Upper lobe of right lung (tissue), 1 donor: ENCODE data around the gene CSRNP2. TPM values are rescaled to one million over a fixed set of nuclear protein-coding genes. Genes with fewer than 3 reads are reported as not detected.

Experiments used
- ATAC-seq: fragments of 200-7000 bp; cut with Tn5 transposase; one replicate; pipeline ENCODE4 v1.9.1; 2020; ENCODE audit warnings: mild to moderate bottlenecking, moderate library complexity
- DNase-seq: peaks from one replicate; pipeline ENCODE4 v3.0.0-alpha.2; 2020
- H3K27ac ChIP-seq: fragments of 200-600 bp; one replicate; pipeline ENCODE4 v1.8.0; 2022
- H3K27me3 ChIP-seq: fragments of 200-600 bp; one replicate; pipeline ENCODE4 v1.8.0; 2022; ENCODE audit warnings: mild to moderate bottlenecking
- H3K36me3 ChIP-seq: fragments of 200-600 bp; one replicate; pipeline ENCODE4 v1.8.0; 2022
- H3K4me1 ChIP-seq: fragments of 200-600 bp; one replicate; pipeline ENCODE4 v1.8.0; 2022
- H3K4me3 ChIP-seq: fragments of 200-600 bp; one replicate; pipeline ENCODE4 v1.8.0; 2022; ENCODE audit warnings: mild to moderate bottlenecking
- H3K9me3 ChIP-seq: fragments of 200-600 bp; one replicate; pipeline ENCODE4 v1.8.0; 2022
- intact Hi-C: fragments of 100-400 bp; cut with DNase I; formaldehyde crosslinking; loops from one replicate; pipeline ENCODE4 v1.11.0; 2022
- total RNA-seq: library from RNA; stranded (reverse); fragmentation: NEBNext Ultra II Directional; extraction: Animal tissue kit (Norgen Biotek cat#: 25700); gene quantifications from one replicate; pipeline ENCODE4 v1.2.1, GENCODE V29; 2021
- TF ChIP-seq, protein P1 (sequence below): fragments of 200-600 bp; IDR thresholded peaks from one replicate; pipeline ENCODE4 v1.8.0; 2022; ENCODE audit warnings: antibody characterized with exemption
- donor health status: DM: no; HTN: yes; CAD: no; lungs with severe emphysema.

Gene CSRNP2
- total RNA-seq, 1 donor from 2014 or later = 34.5 TPM

DNA sequence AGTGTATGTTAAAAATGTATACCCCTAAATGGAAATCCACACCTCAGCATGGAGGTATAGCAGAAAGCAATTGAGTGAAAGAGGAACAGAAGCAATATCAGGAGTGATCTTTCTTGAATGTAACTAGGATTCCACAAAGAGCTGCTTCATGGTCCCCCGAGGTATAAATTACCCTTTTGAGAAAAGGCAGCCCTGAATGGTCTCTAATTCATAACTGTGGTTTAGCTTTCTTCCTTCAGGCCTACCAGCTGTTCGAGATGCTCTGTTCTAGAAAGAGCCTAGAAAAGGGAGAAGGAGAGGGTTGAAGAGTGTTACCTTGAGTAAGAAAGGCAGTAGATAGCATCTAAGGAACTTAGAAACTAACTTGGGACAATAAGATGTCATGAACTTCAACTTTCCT, 42.9 kb upstream of the CSRNP2 start:
- intact Hi-C loops = no loop called here
- H3K27me3 ChIP-seq = no peaks in the 10 kb centered on the region
- H3K9me3 ChIP-seq = no peaks in the 10 kb centered on the region
- DNase-seq = no peak
- ATAC-seq = no peak
- H3K27ac ChIP-seq = no peak overlapping the region
- TF ChIP-seq, protein P1, sequence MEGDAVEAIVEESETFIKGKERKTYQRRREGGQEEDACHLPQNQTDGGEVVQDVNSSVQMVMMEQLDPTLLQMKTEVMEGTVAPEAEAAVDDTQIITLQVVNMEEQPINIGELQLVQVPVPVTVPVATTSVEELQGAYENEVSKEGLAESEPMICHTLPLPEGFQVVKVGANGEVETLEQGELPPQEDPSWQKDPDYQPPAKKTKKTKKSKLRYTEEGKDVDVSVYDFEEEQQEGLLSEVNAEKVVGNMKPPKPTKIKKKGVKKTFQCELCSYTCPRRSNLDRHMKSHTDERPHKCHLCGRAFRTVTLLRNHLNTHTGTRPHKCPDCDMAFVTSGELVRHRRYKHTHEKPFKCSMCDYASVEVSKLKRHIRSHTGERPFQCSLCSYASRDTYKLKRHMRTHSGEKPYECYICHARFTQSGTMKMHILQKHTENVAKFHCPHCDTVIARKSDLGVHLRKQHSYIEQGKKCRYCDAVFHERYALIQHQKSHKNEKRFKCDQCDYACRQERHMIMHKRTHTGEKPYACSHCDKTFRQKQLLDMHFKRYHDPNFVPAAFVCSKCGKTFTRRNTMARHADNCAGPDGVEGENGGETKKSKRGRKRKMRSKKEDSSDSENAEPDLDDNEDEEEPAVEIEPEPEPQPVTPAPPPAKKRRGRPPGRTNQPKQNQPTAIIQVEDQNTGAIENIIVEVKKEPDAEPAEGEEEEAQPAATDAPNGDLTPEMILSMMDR = no peak
- H3K4me3 ChIP-seq = no peak overlapping the region
- H3K4me1 ChIP-seq = no peaks in the 10 kb centered on the region
- H3K36me3 ChIP-seq = peaks cover 10% of the 10 kb centered on the region

DNA sequence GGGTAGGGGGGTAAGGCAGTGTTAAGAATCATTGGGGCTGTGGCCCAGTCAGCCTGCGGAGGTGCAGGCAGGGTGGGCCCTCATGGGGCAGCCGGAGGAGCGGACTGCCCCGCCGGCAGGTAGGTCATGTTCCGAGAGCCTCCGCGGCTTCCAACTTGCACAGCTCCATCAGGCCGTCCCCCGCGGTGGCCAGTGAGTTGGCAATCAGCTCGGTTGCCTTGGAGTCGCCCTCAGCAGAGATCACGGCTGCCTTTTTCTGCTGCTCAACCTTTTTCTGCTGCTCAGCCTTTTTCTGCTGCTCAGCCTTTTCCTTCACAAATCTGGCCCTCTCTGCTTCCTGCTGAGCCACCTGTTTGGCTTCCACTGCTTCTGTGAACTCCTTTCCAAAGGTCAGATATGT, 41.1 kb upstream of the CSRNP2 start:
- TF ChIP-seq, protein P1 = no peak
- peaks cover 10% of the 10 kb centered on the region for H3K36me3 ChIP-seq
- intact Hi-C loops = no loop called here
- H3K27ac ChIP-seq = no peak overlapping the region
- no peaks in the 10 kb centered on the region for H3K9me3 ChIP-seq
- ATAC-seq = no peak
- H3K27me3 ChIP-seq = no peaks in the 10 kb centered on the region
- no peak overlapping the region for H3K4me3 ChIP-seq
- H3K4me1 ChIP-seq = no peaks in the 10 kb centered on the region
- DNase-seq = no peak

GRCh38 chr12:51122844-51123243, 39.4 kb upstream of the CSRNP2 start:
- Histone ChIP-seq H3K27ac (no peak overlapping the region), H3K27me3 (no peaks in the 10 kb centered on the region), H3K4me1 (no peaks in the 10 kb centered on the region), H3K4me3 (no peak overlapping the region), H3K9me3 (no peaks in the 10 kb centered on the region), H3K36me3 (peaks cover 20% of the 10 kb centered on the region)
- ATAC-seq = no peak
- DNase-seq = no peak
- intact Hi-C loops = no loop called here
- TF ChIP-seq, protein P1 = no peak

DNA sequence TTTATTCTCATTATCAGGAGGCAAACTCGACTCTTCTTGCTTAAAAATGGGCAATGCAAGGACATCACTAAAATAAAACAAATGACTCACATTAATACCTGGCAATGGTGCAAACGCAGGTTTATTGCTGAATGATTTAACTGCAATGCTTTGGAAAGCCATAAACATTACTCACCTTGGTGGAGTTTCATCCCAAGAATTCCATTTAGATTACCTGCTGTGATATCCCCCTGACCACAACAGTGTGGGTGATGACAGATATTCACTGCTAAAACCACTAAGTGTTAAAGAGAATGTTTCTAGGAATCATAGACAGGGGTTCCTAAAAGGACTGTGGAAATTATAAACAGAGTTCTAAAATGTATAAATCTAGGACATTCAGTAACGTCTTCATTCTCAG, 35.3 kb upstream of the CSRNP2 start:
- peaks cover 37% of the 10 kb centered on the region for H3K36me3 ChIP-seq
- no peak for ATAC-seq

GRCh38 chr12:51115533-51115932, 32.1 kb upstream of the CSRNP2 start:
- H3K4me3 ChIP-seq = no peak overlapping the region
- H3K36me3 ChIP-seq = peaks cover 66% of the 10 kb centered on the region
- no peaks in the 10 kb centered on the region for H3K9me3 ChIP-seq
- H3K27me3 ChIP-seq = no peaks in the 10 kb centered on the region
- H3K27ac ChIP-seq = no peak overlapping the region
- TF ChIP-seq, protein P1 = no peak
- DNase-seq = no peak
- no peak for ATAC-seq
- no peaks in the 10 kb centered on the region for H3K4me1 ChIP-seq
- intact Hi-C loops = no loop called here

More for the DNA sequence above, 35.3 kb upstream of the CSRNP2 start:
- intact Hi-C loops = no loop called here
- H3K4me3 ChIP-seq = no peak overlapping the region
- H3K27me3 ChIP-seq = no peaks in the 10 kb centered on the region
- H3K4me1 ChIP-seq = no peaks in the 10 kb centered on the region
- H3K27ac ChIP-seq = no peak overlapping the region
- TF ChIP-seq, protein P1 = no peak
- DNase-seq = no peak
- no peaks in the 10 kb centered on the region for H3K9me3 ChIP-seq

DNA sequence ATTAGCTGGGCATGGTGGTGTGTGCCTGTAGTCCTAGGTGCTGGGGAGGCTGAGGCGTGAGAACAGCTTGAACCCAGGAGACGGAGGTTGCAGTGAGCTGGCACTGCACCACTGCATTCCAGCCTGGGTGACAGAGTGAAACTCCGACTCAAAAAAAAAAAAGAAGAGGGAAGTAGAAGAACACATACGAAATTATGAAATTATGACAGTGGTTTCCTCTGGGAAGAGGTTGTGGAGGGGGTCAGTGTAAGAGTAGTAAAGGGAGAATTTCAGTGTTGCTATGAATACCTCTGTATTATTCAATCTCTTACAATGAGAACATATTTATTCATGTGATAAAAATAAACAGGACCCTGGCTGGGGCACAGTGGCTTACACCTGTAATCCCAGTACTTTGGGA, 24.7 kb upstream of the CSRNP2 start:
- H3K27ac ChIP-seq = no peak overlapping the region
- ATAC-seq (no peak), DNase-seq (no peak)
- TF ChIP-seq, protein P1 = no peak
- H3K36me3 ChIP-seq = peaks cover 91% of the 10 kb centered on the region
- intact Hi-C loops = no loop called here
- no peak overlapping the region for H3K4me3 ChIP-seq
- H3K27me3 ChIP-seq = no peaks in the 10 kb centered on the region
- H3K9me3 ChIP-seq = no peaks in the 10 kb centered on the region
- no peaks in the 10 kb centered on the region for H3K4me1 ChIP-seq
